ENCODE data around the gene TOMM34.
A peak's percentile ranks its signal among the peaks of the same experiment; 100 is the strongest.

The TOMM34 gene

GRCh38 chr20:44961011-44961869, 1.0 kb upstream of the TOMM34 start:
- Histone ChIP-seq H3K27ac (ENCODE audit: low read length) (no peak overlapping the region), H3K4me1 (ENCODE audit: control insufficient read depth, low read depth, low read length) (peaks cover 15% of the 10 kb centered on the region), H3K9ac (ENCODE audit: low read length) (no peak overlapping the region), H3K27me3 (ENCODE audit: control insufficient read depth, insufficient read depth, low read length) (peaks cover 27% of the 10 kb centered on the region), H3K9me3 (ENCODE audit: control insufficient read depth, low read depth, low read length) (no peaks in the 10 kb centered on the region), H3K36me3 (ENCODE audit: control insufficient read depth, low read depth, low read length) (peaks cover 3% of the 10 kb centered on the region), H3K4me3 (ENCODE audit: low read length) (no peak overlapping the region)

GRCh38 chr20:44959638-44960102, 527 bp downstream of the TOMM34 start:
- peaks cover 21% of the 10 kb centered on the region for H3K27me3 ChIP-seq (ENCODE audit: control insufficient read depth, insufficient read depth, low read length)
- H3K9ac ChIP-seq (ENCODE audit: low read length): peak overlapping the region; percentile 72
- no peaks in the 10 kb centered on the region for H3K9me3 ChIP-seq (ENCODE audit: control insufficient read depth, low read depth, low read length)
- peaks cover 19% of the 10 kb centered on the region for H3K36me3 ChIP-seq (ENCODE audit: control insufficient read depth, low read depth, low read length)
- H3K4me3 ChIP-seq (ENCODE audit: low read length): peak overlapping the region; percentile 87
- H3K27ac ChIP-seq (ENCODE audit: low read length): no peak overlapping the region
- peaks cover 15% of the 10 kb centered on the region for H3K4me1 ChIP-seq (ENCODE audit: control insufficient read depth, low read depth, low read length)

- H3K36me3 ChIP-seq (ENCODE audit: control insufficient read depth, low read depth, low read length): peaks cover 24% of the 10 kb centered on the region
- H3K4me1 ChIP-seq (ENCODE audit: control insufficient read depth, low read depth, low read length): peaks cover 15% of the 10 kb centered on the region
- H3K27ac ChIP-seq (ENCODE audit: low read length): no peak overlapping the region
- peak overlapping the region; percentile 72 for H3K9ac ChIP-seq (ENCODE audit: low read length)
- H3K9me3 ChIP-seq (ENCODE audit: control insufficient read depth, low read depth, low read length): no peaks in the 10 kb centered on the region
- H3K27me3 ChIP-seq (ENCODE audit: control insufficient read depth, insufficient read depth, low read length): peaks cover 21% of the 10 kb centered on the region
- peak overlapping the region; percentile 87 for H3K4me3 ChIP-seq (ENCODE audit: low read length)
Observed at GRCh38 chr20:44959082-44959637, 1.0 kb downstream of the TOMM34 start.

DNA sequence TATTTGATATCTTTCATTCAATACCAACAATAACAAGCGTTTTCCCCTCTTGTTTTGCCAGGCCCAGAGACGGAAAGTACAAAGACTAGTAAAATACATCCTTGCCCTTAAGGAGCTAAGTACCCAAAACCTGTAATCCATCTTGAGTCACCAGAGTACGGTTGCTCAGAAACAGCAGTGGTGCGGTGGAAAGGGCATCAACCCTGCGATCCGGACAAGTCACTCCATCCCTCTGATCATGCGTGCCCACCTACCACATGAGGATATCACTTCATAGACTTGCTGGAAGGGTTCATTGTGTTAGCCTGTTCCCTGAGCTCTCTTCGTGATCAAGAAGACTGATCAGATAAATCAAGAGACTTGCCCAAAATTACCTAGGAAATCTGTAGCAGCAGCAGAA, 1.9 kb downstream of the TOMM34 start:
- peaks cover 15% of the 10 kb centered on the region for H3K4me1 ChIP-seq (ENCODE audit: control insufficient read depth, low read depth, low read length)
- no peaks in the 10 kb centered on the region for H3K9me3 ChIP-seq (ENCODE audit: control insufficient read depth, low read depth, low read length)
- no peak overlapping the region for H3K27ac ChIP-seq (ENCODE audit: low read length)
- no peak overlapping the region for H3K4me3 ChIP-seq (ENCODE audit: low read length)
- H3K36me3 ChIP-seq (ENCODE audit: control insufficient read depth, low read depth, low read length): peaks cover 33% of the 10 kb centered on the region
- H3K27me3 ChIP-seq (ENCODE audit: control insufficient read depth, insufficient read depth, low read length): peaks cover 16% of the 10 kb centered on the region
- H3K9ac ChIP-seq (ENCODE audit: low read length): no peak overlapping the region

DNA sequence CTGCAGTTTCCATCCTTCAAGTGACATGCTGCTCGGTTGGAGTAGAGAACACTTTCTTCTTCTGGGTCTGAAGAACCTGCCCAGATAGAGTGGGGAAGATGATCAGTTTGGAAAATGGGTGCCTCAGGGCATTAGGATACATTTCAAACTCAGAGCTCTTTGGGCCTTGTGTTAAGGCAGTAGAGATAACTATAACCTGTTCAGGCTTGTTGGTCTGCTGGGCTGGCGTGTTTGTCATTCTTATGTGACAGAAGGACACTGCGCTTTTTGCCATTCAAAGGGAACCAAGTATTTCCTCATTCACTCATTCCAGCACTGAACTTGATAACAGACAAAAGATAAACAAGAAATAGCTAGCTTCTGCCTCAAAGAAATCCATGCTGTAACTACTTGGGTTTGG, 3.8 kb downstream of the TOMM34 start:
- no peak overlapping the region for H3K27ac ChIP-seq (ENCODE audit: low read length)
- peaks cover 14% of the 10 kb centered on the region for H3K4me1 ChIP-seq (ENCODE audit: control insufficient read depth, low read depth, low read length)
- H3K9ac ChIP-seq (ENCODE audit: low read length): no peak overlapping the region
- peaks cover 13% of the 10 kb centered on the region for H3K27me3 ChIP-seq (ENCODE audit: control insufficient read depth, insufficient read depth, low read length)
- H3K36me3 ChIP-seq (ENCODE audit: control insufficient read depth, low read depth, low read length): peaks cover 50% of the 10 kb centered on the region
- no peak overlapping the region for H3K4me3 ChIP-seq (ENCODE audit: low read length)
- H3K9me3 ChIP-seq (ENCODE audit: control insufficient read depth, low read depth, low read length): no peaks in the 10 kb centered on the region

- Histone ChIP-seq H3K9ac (ENCODE audit: low read length) (no peak overlapping the region), H3K27ac (ENCODE audit: low read length) (no peak overlapping the region), H3K27me3 (ENCODE audit: control insufficient read depth, insufficient read depth, low read length) (peaks cover 5% of the 10 kb centered on the region), H3K4me3 (ENCODE audit: low read length) (no peak overlapping the region), H3K36me3 (ENCODE audit: control insufficient read depth, low read depth, low read length) (peaks cover 62% of the 10 kb centered on the region), H3K9me3 (ENCODE audit: control insufficient read depth, low read depth, low read length) (no peaks in the 10 kb centered on the region), H3K4me1 (ENCODE audit: control insufficient read depth, low read depth, low read length) (peaks cover 4% of the 10 kb centered on the region)
Observed at GRCh38 chr20:44955270-44955669, 4.9 kb downstream of the TOMM34 start.

DNA sequence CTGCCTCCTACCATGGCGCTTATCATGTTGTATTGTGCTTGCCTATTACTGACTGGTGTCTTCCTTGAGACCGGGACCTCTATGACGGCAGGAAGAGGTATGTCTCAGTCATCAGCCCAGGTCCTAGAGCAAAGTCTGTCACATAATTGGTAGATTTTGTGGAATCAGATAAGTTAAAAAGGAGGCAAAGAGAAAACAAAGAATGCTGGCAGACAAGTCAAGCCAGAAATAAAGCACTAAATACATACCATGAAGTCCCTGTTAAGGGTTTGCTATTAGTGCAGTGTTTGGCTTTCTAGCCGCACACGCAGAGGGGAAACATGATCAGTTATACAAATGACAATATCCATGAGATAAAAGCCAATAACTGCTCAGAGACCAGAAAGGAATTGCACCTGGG, 6.0 kb downstream of the TOMM34 start:
- Histone ChIP-seq H3K4me1 (ENCODE audit: control insufficient read depth, low read depth, low read length) (peaks cover 2% of the 10 kb centered on the region), H3K9ac (ENCODE audit: low read length) (no peak overlapping the region), H3K4me3 (ENCODE audit: low read length) (no peak overlapping the region), H3K27ac (ENCODE audit: low read length) (no peak overlapping the region), H3K27me3 (ENCODE audit: control insufficient read depth, insufficient read depth, low read length) (peaks cover 2% of the 10 kb centered on the region), H3K9me3 (ENCODE audit: control insufficient read depth, low read depth, low read length) (no peaks in the 10 kb centered on the region), H3K36me3 (ENCODE audit: control insufficient read depth, low read depth, low read length) (peaks cover 69% of the 10 kb centered on the region)

DNA sequence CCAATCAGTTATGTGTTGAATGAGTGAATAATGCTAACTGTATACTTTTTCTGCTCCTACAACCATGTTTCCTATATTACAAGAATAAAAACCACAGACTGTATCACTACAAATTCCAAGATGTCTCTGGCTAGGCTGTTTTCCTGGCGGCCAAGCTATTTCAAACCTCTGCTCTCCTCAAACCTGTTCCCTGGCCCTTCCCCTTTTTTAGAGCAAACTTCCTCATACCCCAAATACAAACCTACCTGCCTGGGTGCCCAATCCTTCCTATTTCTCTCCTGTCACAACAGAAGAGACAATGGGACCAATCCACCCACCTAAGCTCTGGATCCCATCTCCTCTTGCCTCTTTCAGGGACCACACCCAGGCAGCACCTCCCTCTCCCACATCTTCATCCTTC, 7.5 kb downstream of the TOMM34 start:
- Histone ChIP-seq H3K9ac (ENCODE audit: low read length) (no peak overlapping the region), H3K4me3 (ENCODE audit: low read length) (no peak overlapping the region), H3K4me1 (ENCODE audit: control insufficient read depth, low read depth, low read length) (no peaks in the 10 kb centered on the region), H3K9me3 (ENCODE audit: control insufficient read depth, low read depth, low read length) (no peaks in the 10 kb centered on the region), H3K36me3 (ENCODE audit: control insufficient read depth, low read depth, low read length) (peaks cover 82% of the 10 kb centered on the region), H3K27ac (ENCODE audit: low read length) (no peak overlapping the region), H3K27me3 (ENCODE audit: control insufficient read depth, insufficient read depth, low read length) (no peaks in the 10 kb centered on the region)

DNA sequence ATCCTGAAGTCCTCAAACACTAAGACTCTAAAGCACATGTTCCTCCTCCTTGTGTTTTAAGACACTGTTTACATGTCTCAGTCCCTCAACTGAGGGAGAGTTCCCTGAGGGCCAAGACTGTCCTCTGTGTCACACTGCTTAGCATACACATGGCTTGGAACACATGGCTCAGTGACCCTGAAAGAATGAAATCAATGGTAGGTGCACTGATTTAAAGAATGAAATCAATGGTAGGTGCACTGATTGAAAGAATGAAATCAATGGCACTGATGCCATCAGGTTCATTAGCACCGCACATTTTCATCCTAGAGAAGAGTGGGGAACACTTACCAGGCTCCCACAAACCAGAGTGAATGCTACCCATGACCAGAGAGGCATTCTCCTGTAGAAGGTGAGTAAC, 9.8 kb downstream of the TOMM34 start:
- H3K9me3 ChIP-seq (ENCODE audit: control insufficient read depth, low read depth, low read length): no peaks in the 10 kb centered on the region
- H3K27me3 ChIP-seq (ENCODE audit: control insufficient read depth, insufficient read depth, low read length): no peaks in the 10 kb centered on the region
- H3K9ac ChIP-seq (ENCODE audit: low read length): no peak overlapping the region
- no peak overlapping the region for H3K27ac ChIP-seq (ENCODE audit: low read length)
- no peak overlapping the region for H3K4me3 ChIP-seq (ENCODE audit: low read length)
- peaks cover 85% of the 10 kb centered on the region for H3K36me3 ChIP-seq (ENCODE audit: control insufficient read depth, low read depth, low read length)
- no peaks in the 10 kb centered on the region for H3K4me1 ChIP-seq (ENCODE audit: control insufficient read depth, low read depth, low read length)

DNA sequence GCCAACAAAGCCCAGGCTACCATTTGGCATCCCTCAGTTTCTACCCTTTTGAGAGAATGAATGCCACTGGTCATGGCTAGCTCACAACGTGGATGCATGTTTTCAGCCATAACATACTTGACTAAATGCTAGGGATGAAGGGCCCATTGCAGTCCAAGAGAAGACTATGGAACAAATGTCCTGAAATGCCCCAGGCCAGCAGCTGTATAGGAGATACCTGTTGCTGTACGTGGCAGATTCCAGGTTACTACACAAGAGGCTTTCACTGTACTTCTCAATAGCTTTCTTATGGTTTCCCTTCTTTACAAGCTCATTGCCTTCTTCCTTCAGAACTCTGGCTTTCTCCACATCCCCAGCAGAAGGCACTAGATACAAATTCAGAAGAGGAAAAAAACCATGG, 11.7 kb downstream of the TOMM34 start:
- no peaks in the 10 kb centered on the region for H3K27me3 ChIP-seq (ENCODE audit: control insufficient read depth, insufficient read depth, low read length)
- no peaks in the 10 kb centered on the region for H3K4me1 ChIP-seq (ENCODE audit: control insufficient read depth, low read depth, low read length)
- H3K36me3 ChIP-seq (ENCODE audit: control insufficient read depth, low read depth, low read length): peaks cover 82% of the 10 kb centered on the region
- H3K4me3 ChIP-seq (ENCODE audit: low read length): no peak overlapping the region
- H3K9me3 ChIP-seq (ENCODE audit: control insufficient read depth, low read depth, low read length): no peaks in the 10 kb centered on the region
- H3K9ac ChIP-seq (ENCODE audit: low read length): no peak overlapping the region
- no peak overlapping the region for H3K27ac ChIP-seq (ENCODE audit: low read length)

- Histone ChIP-seq H3K36me3 (ENCODE audit: control insufficient read depth, low read depth, low read length) (peaks cover 82% of the 10 kb centered on the region), H3K9ac (ENCODE audit: low read length) (no peak overlapping the region), H3K4me3 (ENCODE audit: low read length) (no peak overlapping the region), H3K4me1 (ENCODE audit: control insufficient read depth, low read depth, low read length) (no peaks in the 10 kb centered on the region), H3K27me3 (ENCODE audit: control insufficient read depth, insufficient read depth, low read length) (no peaks in the 10 kb centered on the region), H3K27ac (ENCODE audit: low read length) (no peak overlapping the region), H3K9me3 (ENCODE audit: control insufficient read depth, low read depth, low read length) (no peaks in the 10 kb centered on the region)
Observed at GRCh38 chr20:44948107-44948506, 12.1 kb downstream of the TOMM34 start.
